Right lung (tissue), 5 donors: Measurements from ENCODE around the gene SLC6A6. TPM values are rescaled to one million over a fixed set of nuclear protein-coding genes. Genes with fewer than 3 reads are reported as not detected.

Experiments used
- DNase-seq, 2 donors: peaks; one replicate each; pipeline ENCODE4 v3.0.0-alpha.2; 2013
- polyA plus RNA-seq, 5 donors: library from polyadenylated mRNA; unstranded; fragments of 120-200 nt; gene quantifications; one replicate each; pipeline versions ENCODE4 v1.2.1 to v1.2.3, GENCODE V29; 2013; ENCODE audit warnings: inconsistent platforms in 1 of 5, low replicate concordance in 1 of 5; ENCODE audit not compliant: insufficient read length in 5 of 5, insufficient read depth in 1 of 5

The SLC6A6 gene
- polyA plus RNA-seq, 5 donors, result 16.7 to 24.8 (median 17.8) TPM

- DNase-seq, result no peak
These were observed 135.4 kb downstream of the SLC6A6 start for GRCh38 chr3:14537590-14538450.

- DNase-seq, result no peak
These were observed 136.2 kb downstream of the SLC6A6 start for GRCh38 chr3:14538451-14539088.

Other genes starting within 250 kb of the SLC6A6 start
- 10 to 100 TPM; 35.7 to 49.5 (median 45.8) TPM for gene XPC, start 224.0 kb upstream of the SLC6A6 start, polyA plus RNA-seq
- 10 to 100 TPM; 13.4 to 18.9 (median 16.2) TPM for gene LSM3, start 223.8 kb upstream of the SLC6A6 start, polyA plus RNA-seq
- gene GRIP2, start 137.7 kb downstream of the SLC6A6 start, polyA plus RNA-seq, result 1 to 10 TPM in 2 of 5 donors, under 1 TPM in 3; 0.49 to 1.7 (median 0.91) TPM
- gene CCDC174, start 249.2 kb downstream of the SLC6A6 start, polyA plus RNA-seq, result 10 to 100 TPM; 29.7 to 44.4 (median 38.9) TPM